Peyer's patch (tissue), 4 donors: ENCODE measurements around the gene PQBP1.

Source experiments
- CTCF ChIP-seq, 6 experiments: fragments of 450-650 bp in 4 of 6; fragments of 200-600 bp in 2 of 6; sonication (generic) in 1 of 6; IDR thresholded peaks; one replicate each; pipeline ENCODE4 v1.5.1; 2017 to 2019; ENCODE audit warnings: antibody characterized with exemption in 6 of 6, mild to moderate bottlenecking in 3 of 6, moderate library complexity in 1 of 6
- POLR2A ChIP-seq, 2 donors: fragments of 450-650 bp; IDR thresholded peaks; one replicate each; pipeline ENCODE4 v1.5.1; 2017; ENCODE audit warnings: antibody characterized with exemption in 2 of 2, mild to moderate bottlenecking in 2 of 2, moderate library complexity in 2 of 2

- no peak for TF ChIP-seq CTCF (IDR thresholded peaks at IDR 0.05)
- no peak for TF ChIP-seq POLR2A (IDR thresholded peaks at IDR 0.05)
These were observed 4.4 kb downstream of the PQBP1 start for GRCh38 chrX:48902135-48902534.
